HUES48 (cell line): Measurements from ENCODE around the gene FUCA2.
A peak's percentile ranks its signal among the peaks of the same experiment; 100 is the strongest.

ENCODE experiments used
- H3K27ac ChIP-seq: one replicate; pipeline ENCODE4 v1.7.0; 2013; ENCODE audit warnings: low read depth, low read length, inconsistent platforms
- H3K27me3 ChIP-seq: 2 replicates; pipeline ENCODE4 v1.6.1; 2013; ENCODE audit warnings: mild to moderate bottlenecking, low read length; ENCODE audit not compliant: control insufficient read depth, insufficient read depth
- H3K36me3 ChIP-seq: 2 replicates; pipeline ENCODE4 v1.6.1; 2013; ENCODE audit warnings: low read length; ENCODE audit not compliant: control insufficient read depth, insufficient read depth
- H3K4me1 ChIP-seq: 2 replicates; pipeline ENCODE4 v1.6.1; 2013; ENCODE audit warnings: mild to moderate bottlenecking, low read length; ENCODE audit not compliant: control insufficient read depth, insufficient read depth
- H3K4me3 ChIP-seq: 2 replicates; pipeline ENCODE4 v1.5.1; 2013; ENCODE audit warnings: mild to moderate bottlenecking, low read depth, low read length
- H3K9ac ChIP-seq: 2 replicates; pipeline ENCODE4 v1.6.1; 2013; ENCODE audit warnings: mild to moderate bottlenecking, low read depth, low read length, moderate library complexity
- H3K9me3 ChIP-seq: 2 replicates; pipeline ENCODE4 v1.6.1; 2013; ENCODE audit warnings: low read length; ENCODE audit not compliant: control insufficient read depth, insufficient read depth

The FUCA2 gene

GRCh38 chr6:143545976-143546547 is 34.5 kb upstream of the FUCA2 start:
- Histone ChIP-seq H3K9me3 (no peaks in the 10 kb centered on the region), H3K27ac (no peak overlapping the region), H3K4me1 (peaks cover 3% of the 10 kb centered on the region), H3K36me3 (no peaks in the 10 kb centered on the region), H3K9ac (no peak overlapping the region), H3K4me3 (no peak overlapping the region), H3K27me3 (no peaks in the 10 kb centered on the region)

GRCh38 chr6:143545165-143545564 is 33.6 kb upstream of the FUCA2 start:
- H3K4me1 ChIP-seq, result peaks cover 4% of the 10 kb centered on the region
- H3K9ac ChIP-seq, result no peak overlapping the region
- no peaks in the 10 kb centered on the region for H3K9me3 ChIP-seq
- H3K4me3 ChIP-seq, result no peak overlapping the region
- H3K36me3 ChIP-seq, result no peaks in the 10 kb centered on the region
- H3K27me3 ChIP-seq, result no peaks in the 10 kb centered on the region
- H3K27ac ChIP-seq, result no peak overlapping the region

- H3K9me3 ChIP-seq, result no peaks in the 10 kb centered on the region
- H3K36me3 ChIP-seq, result no peaks in the 10 kb centered on the region
- peaks cover 14% of the 10 kb centered on the region for H3K4me1 ChIP-seq
- H3K27ac ChIP-seq, result no peak overlapping the region
- H3K4me3 ChIP-seq, result no peak overlapping the region
- no peak overlapping the region for H3K9ac ChIP-seq
- peaks cover 5% of the 10 kb centered on the region for H3K27me3 ChIP-seq
These were observed 32.6 kb upstream of the FUCA2 start for GRCh38 chr6:143544011-143544696.

GRCh38 chr6:143543435-143543834 is 31.9 kb upstream of the FUCA2 start:
- Histone ChIP-seq H3K9ac (no peak overlapping the region), H3K27ac (no peak overlapping the region)

GRCh38 chr6:143542888-143543287 is 31.4 kb upstream of the FUCA2 start:
- Histone ChIP-seq H3K4me3 (no peak overlapping the region), H3K36me3 (no peaks in the 10 kb centered on the region), H3K9me3 (no peaks in the 10 kb centered on the region), H3K27me3 (peaks cover 18% of the 10 kb centered on the region), H3K27ac (no peak overlapping the region), H3K4me1 (peaks cover 16% of the 10 kb centered on the region), H3K9ac (no peak overlapping the region)

More at GRCh38 chr6:143543435-143543834, 31.9 kb upstream of the FUCA2 start:
- Histone ChIP-seq H3K9me3 (no peaks in the 10 kb centered on the region), H3K4me3 (no peak overlapping the region), H3K36me3 (no peaks in the 10 kb centered on the region), H3K4me1 (peaks cover 15% of the 10 kb centered on the region), H3K27me3 (peaks cover 13% of the 10 kb centered on the region)

GRCh38 chr6:143540192-143540591 is 28.7 kb upstream of the FUCA2 start:
- Histone ChIP-seq H3K27ac (no peak overlapping the region), H3K27me3 (peaks cover 35% of the 10 kb centered on the region), H3K4me3 (no peak overlapping the region), H3K9me3 (no peaks in the 10 kb centered on the region), H3K36me3 (no peaks in the 10 kb centered on the region), H3K4me1 (peaks cover 26% of the 10 kb centered on the region), H3K9ac (no peak overlapping the region)

- Histone ChIP-seq H3K27me3 (peaks cover 35% of the 10 kb centered on the region), H3K4me3 (no peak overlapping the region), H3K27ac (peak overlapping the region; percentile 7), H3K9me3 (no peaks in the 10 kb centered on the region), H3K9ac (no peak overlapping the region), H3K36me3 (no peaks in the 10 kb centered on the region), H3K4me1 (peaks cover 26% of the 10 kb centered on the region)
These were observed 28.2 kb upstream of the FUCA2 start for GRCh38 chr6:143539734-143540133.

- Histone ChIP-seq H3K36me3 (no peaks in the 10 kb centered on the region), H3K27me3 (peaks cover 35% of the 10 kb centered on the region), H3K4me1 (peaks cover 26% of the 10 kb centered on the region), H3K4me3 (no peak overlapping the region), H3K9ac (no peak overlapping the region), H3K27ac (no peak overlapping the region), H3K9me3 (no peaks in the 10 kb centered on the region)
These were observed 27.6 kb upstream of the FUCA2 start for GRCh38 chr6:143539106-143539505.

- no peaks in the 10 kb centered on the region for H3K36me3 ChIP-seq
- no peak overlapping the region for H3K4me3 ChIP-seq
- no peak overlapping the region for H3K27ac ChIP-seq
- H3K4me1 ChIP-seq, result peaks cover 24% of the 10 kb centered on the region
- H3K9me3 ChIP-seq, result no peaks in the 10 kb centered on the region
- no peak overlapping the region for H3K9ac ChIP-seq
- peaks cover 36% of the 10 kb centered on the region for H3K27me3 ChIP-seq
These were observed 26.9 kb upstream of the FUCA2 start for GRCh38 chr6:143538374-143538773.

GRCh38 chr6:143536866-143537691 is 25.6 kb upstream of the FUCA2 start:
- H3K27me3 ChIP-seq, result peaks cover 42% of the 10 kb centered on the region
- no peak overlapping the region for H3K27ac ChIP-seq
- H3K36me3 ChIP-seq, result no peaks in the 10 kb centered on the region
- H3K9me3 ChIP-seq, result no peaks in the 10 kb centered on the region
- peak overlapping the region; percentile 67 for H3K4me3 ChIP-seq
- H3K9ac ChIP-seq, result peak overlapping the region; percentile 47; the same call in 1 of the 2 replicates
- peaks cover 24% of the 10 kb centered on the region for H3K4me1 ChIP-seq

GRCh38 chr6:143536461-143536865 is 24.9 kb upstream of the FUCA2 start:
- Histone ChIP-seq H3K4me3 (peak overlapping the region; percentile 67), H3K4me1 (peaks cover 24% of the 10 kb centered on the region), H3K27ac (no peak overlapping the region), H3K27me3 (peaks cover 42% of the 10 kb centered on the region), H3K9me3 (no peaks in the 10 kb centered on the region), H3K9ac (peak overlapping the region; percentile 47; the same call in 1 of the 2 replicates), H3K36me3 (no peaks in the 10 kb centered on the region)
